ENCODE measurements around the gene DAB2IP.

The DAB2IP gene

GRCh38 chr9:121633119-121633714, 18.2 kb upstream of the DAB2IP start:
- DNase-seq = no peak

DNA sequence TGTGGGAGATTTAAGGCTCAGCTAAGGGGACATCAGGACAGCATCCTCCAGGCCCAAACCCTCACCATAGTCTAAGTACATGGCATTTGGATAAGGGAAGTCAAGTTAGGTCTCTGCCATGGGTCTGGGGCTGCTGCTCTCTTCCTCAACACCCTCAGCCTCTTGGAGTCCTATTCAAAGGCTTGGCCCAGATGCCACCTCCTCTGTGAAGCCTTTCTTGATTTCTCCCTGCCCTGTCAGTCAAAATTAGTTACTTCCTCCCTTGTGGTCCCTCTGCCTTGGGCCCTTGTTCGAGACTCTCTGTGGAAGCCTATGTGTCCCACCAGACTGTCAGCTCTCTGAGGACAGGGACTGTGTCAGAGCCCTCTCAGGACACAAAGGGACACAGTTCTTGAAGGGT, 17.7 kb upstream of the DAB2IP start:
- Histone ChIP-seq H2BK12ac (ENCODE audit: low read length) (no peak overlapping the region), H3K4me1 (ENCODE audit: control insufficient read depth in 1 of 2, insufficient read depth in 2 of 2, low read length in 2 of 2) (peaks cover 26 to 34% of the 10 kb centered on the region in 2 experiments), H2BK120ac (ENCODE audit: insufficient read depth, low read length, poor library complexity) (no peak overlapping the region), H4K8ac (ENCODE audit: low read depth, low read length) (no peak overlapping the region), H3K9ac (ENCODE audit: low read length) (no peak overlapping the region), H3K9me3 (ENCODE audit: insufficient read depth, low read depth, low read length) (peaks cover 2% of the 10 kb centered on the region), H4K91ac (ENCODE audit: low read depth, low read length) (no peak overlapping the region), H3K23ac (ENCODE audit: low read length) (no peak overlapping the region), H2BK5ac (ENCODE audit: low read depth, low read length, poor library complexity) (no peak overlapping the region), H3K4me3 (ENCODE audit: low read depth, low read length) (no peak overlapping the region), H3K4me2 (ENCODE audit: low read length) (no peak overlapping the region), H3K14ac (ENCODE audit: low read length) (no peak overlapping the region), H3K27ac (ENCODE audit: low read depth, low read length) (no peak overlapping the region), H3K27me3 (ENCODE audit: insufficient read depth, low read length) (no peaks in the 10 kb centered on the region), H4K12ac (ENCODE audit: low read depth, low read length) (no peak overlapping the region), H2AK5ac (ENCODE audit: low read length) (no peak overlapping the region), H3K18ac (ENCODE audit: low read length) (no peak overlapping the region), H2AFZ (ENCODE audit: insufficient read depth, low read length, poor library complexity) (no peak overlapping the region), H3K4ac (ENCODE audit: low read depth, low read length) (no peak overlapping the region), H3K36me3 (ENCODE audit: control insufficient read depth in 1 of 2, insufficient read depth in 2 of 2, low read length in 2 of 2) (no peaks in the 10 kb centered on the region), H3K79me2 (ENCODE audit: control insufficient read depth, insufficient read depth, low read length, poor library complexity) (peaks cover 2% of the 10 kb centered on the region), H3K79me1 (ENCODE audit: low read length) (no peaks in the 10 kb centered on the region)
- no CpG with 5 or more reads among the region's 1 CpG for WGBS (ENCODE audit: extremely low coverage, insufficient coverage, insufficient read length)
- no peak for DNase-seq

More at GRCh38 chr9:121633119-121633714, 18.2 kb upstream of the DAB2IP start:
- H3K4me2 ChIP-seq (ENCODE audit: low read length) = no peak overlapping the region
- peaks cover 26 to 34% of the 10 kb centered on the region in 2 experiments for H3K4me1 ChIP-seq (ENCODE audit: control insufficient read depth in 1 of 2, insufficient read depth in 2 of 2, low read length in 2 of 2)
- no peak overlapping the region for H3K4me3 ChIP-seq (ENCODE audit: low read depth, low read length)
- whole genome bisulfite sequencing (ENCODE audit: extremely low coverage, insufficient coverage, insufficient read length) = no CpG with 5 or more reads among the region's 9 CpGs
- H3K27me3 ChIP-seq (ENCODE audit: insufficient read depth, low read length) = no peaks in the 10 kb centered on the region
- H2AFZ ChIP-seq (ENCODE audit: insufficient read depth, low read length, poor library complexity) = no peak overlapping the region
- no peak overlapping the region for H4K91ac ChIP-seq (ENCODE audit: low read depth, low read length)
- H3K9ac ChIP-seq (ENCODE audit: low read length) = no peak overlapping the region
- no peak overlapping the region for H2BK5ac ChIP-seq (ENCODE audit: low read depth, low read length, poor library complexity)
- no peak overlapping the region for H3K4ac ChIP-seq (ENCODE audit: low read depth, low read length)
- peaks cover 2% of the 10 kb centered on the region for H3K79me2 ChIP-seq (ENCODE audit: control insufficient read depth, insufficient read depth, low read length, poor library complexity)
- no peaks in the 10 kb centered on the region for H3K36me3 ChIP-seq (ENCODE audit: control insufficient read depth in 1 of 2, insufficient read depth in 2 of 2, low read length in 2 of 2)
- peaks cover 2% of the 10 kb centered on the region for H3K9me3 ChIP-seq (ENCODE audit: insufficient read depth, low read depth, low read length)
- no peak overlapping the region for H3K23ac ChIP-seq (ENCODE audit: low read length)
- no peak overlapping the region for H2BK12ac ChIP-seq (ENCODE audit: low read length)
- H3K18ac ChIP-seq (ENCODE audit: low read length) = no peak overlapping the region
- no peak overlapping the region for H2BK120ac ChIP-seq (ENCODE audit: insufficient read depth, low read length, poor library complexity)
- no peak overlapping the region for H4K8ac ChIP-seq (ENCODE audit: low read depth, low read length)
- H3K79me1 ChIP-seq (ENCODE audit: low read length) = no peaks in the 10 kb centered on the region
- H2AK5ac ChIP-seq (ENCODE audit: low read length) = no peak overlapping the region
- H3K27ac ChIP-seq (ENCODE audit: low read depth, low read length) = no peak overlapping the region
- no peak overlapping the region for H3K14ac ChIP-seq (ENCODE audit: low read length)
- H4K12ac ChIP-seq (ENCODE audit: low read depth, low read length) = no peak overlapping the region

DNA sequence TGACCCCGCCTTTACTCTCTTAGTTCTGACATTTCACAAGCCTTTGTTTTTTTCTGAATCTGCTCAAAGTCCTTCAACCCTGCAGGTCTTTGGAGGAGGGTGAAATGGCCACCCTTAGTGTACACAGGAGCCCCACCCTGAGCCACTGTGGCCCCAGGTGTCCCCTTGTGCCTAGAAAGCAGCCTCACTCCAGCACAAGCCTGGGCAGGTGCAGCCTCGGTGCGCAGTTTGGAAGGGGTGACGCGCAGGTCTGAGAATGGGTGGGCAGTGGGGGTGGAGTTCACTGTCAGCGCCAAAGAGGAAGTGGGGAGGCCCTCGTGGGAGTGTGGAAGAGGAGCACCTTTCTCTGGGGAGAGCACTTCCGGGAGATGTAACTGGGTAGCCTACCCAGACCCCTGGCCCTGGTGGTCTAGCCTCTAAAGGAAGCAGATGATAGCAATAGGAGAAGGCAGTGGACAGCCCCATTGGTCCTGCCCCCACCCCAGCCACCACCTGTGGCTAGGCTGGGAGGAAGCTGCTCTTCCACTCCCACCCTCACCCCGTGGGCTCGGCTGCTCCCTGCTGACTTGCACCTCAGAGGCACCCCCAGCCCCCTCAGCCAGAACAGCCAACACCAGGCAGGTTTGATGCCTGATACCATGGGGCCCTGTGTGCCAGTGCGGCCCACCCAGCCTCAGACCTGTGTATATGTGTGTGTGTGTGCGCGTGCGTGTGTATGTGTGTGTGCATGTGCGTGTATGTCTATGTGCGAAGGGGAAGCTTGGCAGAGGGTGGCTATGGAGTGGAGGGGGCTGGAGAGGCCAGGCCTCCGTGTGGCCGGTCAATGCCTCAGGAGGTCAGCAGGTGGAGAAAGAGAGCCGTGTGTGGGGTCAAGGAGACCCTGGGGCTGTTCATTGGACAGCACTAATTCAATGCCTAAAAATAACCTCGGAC, 16.8 kb upstream of the DAB2IP start:
- peaks cover 2% of the 10 kb centered on the region for H3K79me2 ChIP-seq (ENCODE audit: control insufficient read depth, insufficient read depth, low read length, poor library complexity)
- H4K91ac ChIP-seq (ENCODE audit: low read depth, low read length) = peak overlapping the region; percentile 15
- peak overlapping the region; percentile 45 for H2AK5ac ChIP-seq (ENCODE audit: low read length)
- no peak overlapping the region for H3K9ac ChIP-seq (ENCODE audit: low read length)
- no peak overlapping the region for H3K27ac ChIP-seq (ENCODE audit: low read depth, low read length)
- peak overlapping the region; percentile 15 for H3K18ac ChIP-seq (ENCODE audit: low read length)
- H3K23ac ChIP-seq (ENCODE audit: low read length) = no peak overlapping the region
- H3K36me3 ChIP-seq (ENCODE audit: control insufficient read depth in 1 of 2, insufficient read depth in 2 of 2, low read length in 2 of 2) = no peaks in the 10 kb centered on the region
- no CpG with 5 or more reads among the region's 20 CpGs for WGBS (ENCODE audit: extremely low coverage, insufficient coverage, insufficient read length)
- H4K8ac ChIP-seq (ENCODE audit: low read depth, low read length) = no peak overlapping the region
- no peak overlapping the region for H3K4me3 ChIP-seq (ENCODE audit: low read depth, low read length)
- H3K14ac ChIP-seq (ENCODE audit: low read length) = no peak overlapping the region
- no peak overlapping the region for H2BK12ac ChIP-seq (ENCODE audit: low read length)
- no peak overlapping the region for H3K4me2 ChIP-seq (ENCODE audit: low read length)
- no peak overlapping the region for H2AFZ ChIP-seq (ENCODE audit: insufficient read depth, low read length, poor library complexity)
- H3K4ac ChIP-seq (ENCODE audit: low read depth, low read length) = no peak overlapping the region
- no peak overlapping the region for H2BK5ac ChIP-seq (ENCODE audit: low read depth, low read length, poor library complexity)
- no peaks in the 10 kb centered on the region for H3K79me1 ChIP-seq (ENCODE audit: low read length)
- peaks cover 2% of the 10 kb centered on the region for H3K9me3 ChIP-seq (ENCODE audit: insufficient read depth, low read depth, low read length)
- H4K12ac ChIP-seq (ENCODE audit: low read depth, low read length) = no peak overlapping the region
- H2BK120ac ChIP-seq (ENCODE audit: insufficient read depth, low read length, poor library complexity) = no peak overlapping the region
- no peaks in the 10 kb centered on the region for H3K27me3 ChIP-seq (ENCODE audit: insufficient read depth, low read length)
- DNase-seq = peak in 1 of 2 donors; percentile 52
- H3K4me1 ChIP-seq (ENCODE audit: control insufficient read depth in 1 of 2, insufficient read depth in 2 of 2, low read length in 2 of 2) = peaks cover 26 to 34% of the 10 kb centered on the region in 2 experiments

DNA sequence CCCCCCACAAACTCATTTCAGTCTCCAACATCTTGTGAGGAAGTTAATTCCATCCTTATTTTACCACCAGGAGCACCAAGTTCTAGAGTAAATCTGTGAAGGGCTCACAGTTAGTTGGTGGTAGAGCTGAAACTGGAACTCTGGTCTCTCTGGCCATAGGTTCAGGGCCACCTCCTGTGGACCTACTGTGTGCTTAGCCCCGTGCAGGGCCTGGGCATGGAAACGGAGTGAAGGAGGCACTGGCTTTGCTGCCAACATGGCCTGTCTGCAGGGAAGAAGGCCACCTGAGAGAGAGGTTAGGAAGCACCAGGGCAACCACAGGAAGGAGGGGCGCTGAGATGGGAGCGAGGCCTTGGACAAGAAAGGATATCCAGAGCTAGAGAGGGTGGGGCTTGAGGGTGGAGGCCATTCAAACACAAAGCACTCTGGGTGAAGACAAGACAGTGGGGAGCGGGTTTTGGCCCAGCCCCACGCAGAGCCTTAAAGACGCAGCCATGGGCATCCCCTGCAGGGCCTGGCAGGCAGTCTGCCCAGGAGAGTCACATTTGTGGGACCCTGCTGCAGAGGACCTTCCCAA, 16.0 kb upstream of the DAB2IP start:
- no peak overlapping the region for H3K4me2 ChIP-seq (ENCODE audit: low read length)
- H2AK5ac ChIP-seq (ENCODE audit: low read length) = no peak overlapping the region
- no peak overlapping the region for H3K27ac ChIP-seq (ENCODE audit: low read depth, low read length)

More for the DNA sequence above, 16.0 kb upstream of the DAB2IP start:
- WGBS (ENCODE audit: extremely low coverage, insufficient coverage, insufficient read length) = no CpG with 5 or more reads among the region's 7 CpGs
- no peak overlapping the region for H2BK120ac ChIP-seq (ENCODE audit: insufficient read depth, low read length, poor library complexity)
- peaks cover 29 to 34% of the 10 kb centered on the region in 2 experiments for H3K4me1 ChIP-seq (ENCODE audit: control insufficient read depth in 1 of 2, insufficient read depth in 2 of 2, low read length in 2 of 2)
- H3K4ac ChIP-seq (ENCODE audit: low read depth, low read length) = no peak overlapping the region
- H3K4me3 ChIP-seq (ENCODE audit: low read depth, low read length) = no peak overlapping the region
- H2BK5ac ChIP-seq (ENCODE audit: low read depth, low read length, poor library complexity) = no peak overlapping the region
- no peak overlapping the region for H2BK12ac ChIP-seq (ENCODE audit: low read length)
- H3K79me2 ChIP-seq (ENCODE audit: control insufficient read depth, insufficient read depth, low read length, poor library complexity) = peaks cover 2% of the 10 kb centered on the region
- no peaks in the 10 kb centered on the region for H3K27me3 ChIP-seq (ENCODE audit: insufficient read depth, low read length)
- H3K9me3 ChIP-seq (ENCODE audit: insufficient read depth, low read depth, low read length) = peaks cover 2% of the 10 kb centered on the region
- H3K79me1 ChIP-seq (ENCODE audit: low read length) = no peaks in the 10 kb centered on the region
- H3K9ac ChIP-seq (ENCODE audit: low read length) = no peak overlapping the region
- H2AFZ ChIP-seq (ENCODE audit: insufficient read depth, low read length, poor library complexity) = no peak overlapping the region
- no peak for DNase-seq
- no peak overlapping the region for H4K12ac ChIP-seq (ENCODE audit: low read depth, low read length)
- no peaks in the 10 kb centered on the region for H3K36me3 ChIP-seq (ENCODE audit: control insufficient read depth in 1 of 2, insufficient read depth in 2 of 2, low read length in 2 of 2)
- no peak overlapping the region for H4K8ac ChIP-seq (ENCODE audit: low read depth, low read length)
- no peak overlapping the region for H4K91ac ChIP-seq (ENCODE audit: low read depth, low read length)
- H3K23ac ChIP-seq (ENCODE audit: low read length) = no peak overlapping the region
- no peak overlapping the region for H3K14ac ChIP-seq (ENCODE audit: low read length)
- H3K18ac ChIP-seq (ENCODE audit: low read length) = no peak overlapping the region

All from trophoblast cell (in vitro differentiated cells and primary cell).